SK-N-SH treated with all-trans-retinoic acid at 6 μM for 48 hours (cell line): Measurements from ENCODE around the gene SLC6A19.

Experiments
- ESRRG ChIP-seq: fragments of 250-450 bp; sonication (Bioruptor Pico); IDR thresholded peaks from 2 replicates; pipeline ENCODE4 v1.6.1; 2021; ENCODE audit warnings: mild to moderate bottlenecking
- TOX ChIP-seq: fragments of 250-450 bp; sonication (Bioruptor Pico); IDR thresholded peaks from 2 replicates; pipeline ENCODE4 v1.8.0; 2021; ENCODE audit warnings: mild to moderate bottlenecking, moderate library complexity, borderline replicate concordance
- ZFP3 ChIP-seq: fragments of 250-450 bp; sonication (Bioruptor Pico); IDR thresholded peaks from 2 replicates; pipeline ENCODE4 v1.5.0; 2020; ENCODE audit warnings: mild to moderate bottlenecking, moderate library complexity
- ZFP30 ChIP-seq: fragments of 450-650 bp; formaldehyde crosslinking; IDR thresholded peaks from 2 replicates; pipeline ENCODE4 v1.5.0; 2022; ENCODE audit warnings: mild to moderate bottlenecking, moderate library complexity

DNA sequence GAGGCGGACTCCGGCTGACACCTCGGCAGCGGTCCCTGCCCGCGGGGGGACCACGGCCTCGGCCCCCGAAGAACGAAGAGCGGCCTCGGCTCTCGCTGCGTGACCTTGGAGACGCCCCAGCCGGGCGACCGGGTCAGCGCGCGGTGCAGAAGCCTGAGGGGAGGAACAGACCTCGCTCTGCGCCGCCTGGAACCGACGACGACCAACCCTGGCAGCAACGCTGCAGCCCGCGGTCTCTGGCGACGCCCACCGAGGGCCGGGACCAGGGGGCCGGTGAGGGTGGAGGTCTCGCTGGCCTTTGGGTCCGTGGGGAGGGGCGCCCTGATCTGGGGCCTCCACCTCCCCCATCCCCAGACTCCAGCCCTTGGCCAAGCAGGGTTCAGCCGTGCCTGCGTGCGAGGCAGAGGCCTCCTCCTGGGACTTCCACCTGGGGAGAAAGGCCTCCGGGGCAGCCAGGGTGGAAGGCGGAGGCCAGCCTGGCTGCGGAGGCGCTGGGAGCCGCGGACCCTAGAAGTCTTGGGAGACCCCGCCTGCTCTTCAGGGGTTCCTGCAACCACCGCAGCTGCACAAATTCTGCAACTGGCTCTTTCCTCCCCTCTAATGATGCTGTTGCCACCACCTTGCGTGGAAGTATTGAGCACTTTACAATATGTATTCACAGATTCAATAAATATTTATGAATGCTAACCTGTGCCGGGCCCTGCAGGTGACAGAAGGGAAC lies 45.2 kb upstream of the SLC6A19 start:
- TF ChIP-seq ESRRG (CRISPR knock-in tag): no peak
- TF ChIP-seq ZFP3: no peak
- no peak for TF ChIP-seq ZFP30 (CRISPR knock-in tag)
- TF ChIP-seq TOX: no peak
